ENCODE data around the gene DNAJB8. TPM values are rescaled to one million over a fixed set of nuclear protein-coding genes. Genes with fewer than 3 reads are reported as not detected.

Gene DNAJB8
- total and polyA plus RNA-seq, 4 donors = not detected

DNA sequence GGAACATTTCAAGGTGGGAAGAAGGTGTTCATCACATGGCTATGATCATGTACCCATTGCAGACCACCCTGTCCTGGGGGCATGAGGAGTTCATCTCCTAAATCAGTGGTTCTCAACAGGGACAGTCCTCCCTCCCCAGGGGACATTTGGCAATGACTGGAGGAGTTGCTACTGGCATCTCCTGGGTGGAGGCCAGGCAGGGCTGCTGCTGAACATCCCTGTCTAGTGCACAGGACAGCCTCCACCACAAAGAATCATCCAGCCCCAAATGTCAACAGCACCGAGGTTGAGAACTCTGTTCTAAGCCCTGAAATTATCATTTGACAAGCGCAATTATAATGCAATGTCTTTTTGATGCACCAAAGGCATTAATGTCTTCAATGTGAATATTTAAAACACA is 4.4 kb upstream of the DNAJB8 start:
- H3K27me3 ChIP-seq (ENCODE audit: control insufficient read depth in 3 of 3, insufficient read depth in 3 of 3, low read length in 2 of 3) = peaks cover 0 to 52% (median 26%) of the 10 kb centered on the region in 3 donors
- ATAC-seq (ENCODE audit: insufficient read depth, low FRiP score) (no peak), DNase-seq (no peak)
- no peak overlapping the region for H3K9ac ChIP-seq (ENCODE audit: insufficient read depth in 1 of 2, low read length in 2 of 2)
- 87 to 99% methylated on average over 2 of the region's 2 CpGs for WGBS, 2 donors
- no peaks in the 10 kb centered on the region for H3K36me3 ChIP-seq (ENCODE audit: control insufficient read depth in 4 of 4, insufficient read depth in 4 of 4, low read length in 4 of 4)
- no peaks in the 10 kb centered on the region for H3K4me1 ChIP-seq (ENCODE audit: control insufficient read depth in 5 of 5, insufficient read depth in 5 of 5, low read length in 5 of 5)
- TF ChIP-seq, protein P1, sequence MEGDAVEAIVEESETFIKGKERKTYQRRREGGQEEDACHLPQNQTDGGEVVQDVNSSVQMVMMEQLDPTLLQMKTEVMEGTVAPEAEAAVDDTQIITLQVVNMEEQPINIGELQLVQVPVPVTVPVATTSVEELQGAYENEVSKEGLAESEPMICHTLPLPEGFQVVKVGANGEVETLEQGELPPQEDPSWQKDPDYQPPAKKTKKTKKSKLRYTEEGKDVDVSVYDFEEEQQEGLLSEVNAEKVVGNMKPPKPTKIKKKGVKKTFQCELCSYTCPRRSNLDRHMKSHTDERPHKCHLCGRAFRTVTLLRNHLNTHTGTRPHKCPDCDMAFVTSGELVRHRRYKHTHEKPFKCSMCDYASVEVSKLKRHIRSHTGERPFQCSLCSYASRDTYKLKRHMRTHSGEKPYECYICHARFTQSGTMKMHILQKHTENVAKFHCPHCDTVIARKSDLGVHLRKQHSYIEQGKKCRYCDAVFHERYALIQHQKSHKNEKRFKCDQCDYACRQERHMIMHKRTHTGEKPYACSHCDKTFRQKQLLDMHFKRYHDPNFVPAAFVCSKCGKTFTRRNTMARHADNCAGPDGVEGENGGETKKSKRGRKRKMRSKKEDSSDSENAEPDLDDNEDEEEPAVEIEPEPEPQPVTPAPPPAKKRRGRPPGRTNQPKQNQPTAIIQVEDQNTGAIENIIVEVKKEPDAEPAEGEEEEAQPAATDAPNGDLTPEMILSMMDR (IDR thresholded peaks at IDR 0.05; ENCODE audit: control extremely low read depth, extremely low read depth) = no peak
- no peak overlapping the region for H3K27ac ChIP-seq (ENCODE audit: low read depth in 1 of 2, low read length in 1 of 2)
- H3K4me3 ChIP-seq = no peak overlapping the region
- H3K9me3 ChIP-seq (ENCODE audit: control insufficient read depth in 4 of 4, insufficient read depth in 3 of 4, low read length in 3 of 4) = no peaks in the 10 kb centered on the region

DNA sequence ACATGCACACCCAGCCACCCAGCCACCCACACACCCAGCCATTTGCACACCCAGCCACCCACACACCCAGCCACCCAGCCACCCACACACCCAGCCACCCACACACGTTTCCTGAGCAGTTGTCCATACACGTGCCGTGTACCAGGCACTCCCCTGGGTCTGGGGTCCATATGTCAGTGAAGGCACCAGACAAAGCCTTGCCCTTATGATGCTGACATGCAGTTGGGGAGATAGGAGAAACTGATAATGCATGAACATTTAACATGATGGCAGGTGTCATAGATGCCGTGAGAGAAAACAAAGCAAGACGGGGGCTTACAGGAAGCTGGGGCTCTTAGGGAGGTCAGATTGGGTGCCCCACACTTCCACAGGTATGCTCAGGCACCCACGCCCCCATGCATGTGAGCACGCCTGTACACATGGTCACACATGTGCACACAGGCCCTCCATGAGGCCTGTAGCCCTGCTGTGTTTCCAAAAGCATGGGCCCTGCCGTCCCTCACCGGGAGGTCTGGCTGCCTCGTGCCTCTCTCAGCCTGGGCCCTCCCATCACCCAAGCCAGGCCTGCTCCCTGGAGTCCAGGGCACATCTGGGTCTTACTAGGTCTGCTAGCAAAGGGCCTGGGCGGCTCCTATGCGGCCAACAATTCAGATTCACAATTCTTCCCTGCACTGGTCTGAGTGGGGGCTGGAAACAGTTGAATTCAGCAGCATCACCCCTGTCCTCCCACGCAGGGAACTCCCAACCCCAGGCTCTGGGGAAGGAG is 3.6 kb upstream of the DNAJB8 start:
- WGBS, 2 donors = 83 to 84% methylated on average over 13 of the region's 13 CpGs
- Histone ChIP-seq H3K9me3 (ENCODE audit: control insufficient read depth in 4 of 4, insufficient read depth in 3 of 4, low read length in 3 of 4) (no peaks in the 10 kb centered on the region), H3K27me3 (ENCODE audit: control insufficient read depth in 3 of 3, insufficient read depth in 3 of 3, low read length in 2 of 3) (peaks cover 0 to 60% (median 26%) of the 10 kb centered on the region in 3 donors), H3K4me1 (ENCODE audit: control insufficient read depth in 5 of 5, insufficient read depth in 5 of 5, low read length in 5 of 5) (no peaks in the 10 kb centered on the region), H3K27ac (ENCODE audit: low read depth in 1 of 2, low read length in 1 of 2) (no peak overlapping the region), H3K36me3 (ENCODE audit: control insufficient read depth in 4 of 4, insufficient read depth in 4 of 4, low read length in 4 of 4) (no peaks in the 10 kb centered on the region), H3K4me3 (no peak overlapping the region), H3K9ac (ENCODE audit: insufficient read depth in 1 of 2, low read length in 2 of 2) (no peak overlapping the region)
- ATAC-seq (ENCODE audit: insufficient read depth, low FRiP score) (no peak), DNase-seq (no peak)
- TF ChIP-seq, protein P1 (IDR thresholded peaks at IDR 0.05; ENCODE audit: control extremely low read depth, extremely low read depth) = no peak

DNA sequence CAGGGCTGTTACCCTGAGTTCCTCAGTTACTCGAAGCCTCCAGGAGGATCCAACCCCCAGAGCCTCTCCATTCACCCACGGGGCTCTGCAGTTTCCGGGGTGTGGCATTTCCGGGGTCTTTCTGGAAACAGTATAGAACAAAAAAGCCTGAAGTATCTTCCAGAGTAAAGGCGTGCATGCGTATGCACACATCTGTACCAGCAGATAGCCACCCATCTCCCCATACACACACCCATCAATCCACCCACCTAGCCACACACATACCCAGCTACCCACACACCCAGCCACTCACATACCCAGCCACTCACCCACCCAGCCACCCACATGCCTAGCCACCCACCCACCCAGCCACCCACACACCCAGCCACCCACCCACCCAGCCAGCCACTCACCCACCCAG is 2.9 kb upstream of the DNAJB8 start:
- DNase-seq = no peak
- Histone ChIP-seq H3K9me3 (ENCODE audit: control insufficient read depth in 4 of 4, insufficient read depth in 3 of 4, low read length in 3 of 4) (no peaks in the 10 kb centered on the region), H3K36me3 (ENCODE audit: control insufficient read depth in 4 of 4, insufficient read depth in 4 of 4, low read length in 4 of 4) (no peaks in the 10 kb centered on the region), H3K27ac (ENCODE audit: low read depth in 1 of 2, low read length in 1 of 2) (no peak overlapping the region), H3K27me3 (ENCODE audit: control insufficient read depth in 3 of 3, insufficient read depth in 3 of 3, low read length in 2 of 3) (peaks cover 0 to 61% (median 28%) of the 10 kb centered on the region in 3 donors), H3K4me3 (no peak overlapping the region), H3K9ac (ENCODE audit: insufficient read depth in 1 of 2, low read length in 2 of 2) (no peak overlapping the region), H3K4me1 (ENCODE audit: control insufficient read depth in 5 of 5, insufficient read depth in 5 of 5, low read length in 5 of 5) (no peaks in the 10 kb centered on the region)
- WGBS, 2 donors = 83 to 91% methylated on average over 6 of the region's 6 CpGs
- TF ChIP-seq, protein P1 (IDR thresholded peaks at IDR 0.05; ENCODE audit: control extremely low read depth, extremely low read depth) = no peak
- no peak for ATAC-seq (ENCODE audit: insufficient read depth, low FRiP score)
